ENCODE results near the gene TANGO2. TPM values are rescaled to one million over a fixed set of nuclear protein-coding genes. Genes with fewer than 3 reads are reported as not detected.

Gene TANGO2
- total and polyA plus RNA-seq, 3 experiments from 2014 or later: 27.3 to 48.6 (median 28.0) TPM

- CTCF ChIA-PET: no interaction called here
- Mint-ChIP-seq H3K4me3 (no peak overlapping the region), H3K9me3 (no peaks in the 10 kb centered on the region)
Measured at GRCh38 chr22:20053407-20054033, 32.6 kb downstream of the TANGO2 start.

GRCh38 chr22:20054034-20054427, 33.1 kb downstream of the TANGO2 start:
- H3K27ac ChIP-seq (ENCODE audit: low read depth, low read length): no peak overlapping the region
- Mint-ChIP-seq H3K27ac (peak overlapping the region in 1 of 8 donors; percentile 47), H3K36me3 (peaks cover 3 to 74% (median 10%) of the 10 kb centered on the region in 3 donors), H3K27me3 (no peaks in the 10 kb centered on the region), H3K9me3 (no peaks in the 10 kb centered on the region), H3K4me3 (no peak overlapping the region), H3K4me1 (peaks cover 6 to 10% (median 6%) of the 10 kb centered on the region in 3 donors)
- CTCF ChIA-PET: no interaction called here
- H3K27me3 ChIP-seq (ENCODE audit: insufficient read depth, low read length, poor library complexity, severe bottlenecking): no peaks in the 10 kb centered on the region
- no peaks in the 10 kb centered on the region for H3K4me1 ChIP-seq (ENCODE audit: insufficient read depth, low read length)
- H3K36me3 ChIP-seq (ENCODE audit: insufficient read depth, low read length): peaks cover 19% of the 10 kb centered on the region
- H3K4me3 ChIP-seq (ENCODE audit: low read length): no peak overlapping the region
- H3K9me3 ChIP-seq (ENCODE audit: low read length): no peaks in the 10 kb centered on the region
- POLR2A ChIA-PET: no interaction called here
- DNase-seq: no peak

More at GRCh38 chr22:20053407-20054033, 32.6 kb downstream of the TANGO2 start:
- Histone ChIP-seq H3K27ac (ENCODE audit: low read depth, low read length) (no peak overlapping the region), H3K9me3 (ENCODE audit: low read length) (no peaks in the 10 kb centered on the region), H3K4me1 (ENCODE audit: insufficient read depth, low read length) (no peaks in the 10 kb centered on the region), H3K36me3 (ENCODE audit: insufficient read depth, low read length) (peaks cover 16% of the 10 kb centered on the region), H3K27me3 (ENCODE audit: insufficient read depth, low read length, poor library complexity, severe bottlenecking) (no peaks in the 10 kb centered on the region), H3K4me3 (ENCODE audit: low read length) (no peak overlapping the region)
- POLR2A ChIA-PET: no interaction called here
- Mint-ChIP-seq H3K27me3 (no peaks in the 10 kb centered on the region), H3K4me1 (peaks cover 1 to 7% (median 1%) of the 10 kb centered on the region in 3 donors), H3K36me3 (peaks cover 6 to 72% (median 8%) of the 10 kb centered on the region in 3 donors), H3K27ac (no peak overlapping the region)
- DNase-seq: no peak

DNA sequence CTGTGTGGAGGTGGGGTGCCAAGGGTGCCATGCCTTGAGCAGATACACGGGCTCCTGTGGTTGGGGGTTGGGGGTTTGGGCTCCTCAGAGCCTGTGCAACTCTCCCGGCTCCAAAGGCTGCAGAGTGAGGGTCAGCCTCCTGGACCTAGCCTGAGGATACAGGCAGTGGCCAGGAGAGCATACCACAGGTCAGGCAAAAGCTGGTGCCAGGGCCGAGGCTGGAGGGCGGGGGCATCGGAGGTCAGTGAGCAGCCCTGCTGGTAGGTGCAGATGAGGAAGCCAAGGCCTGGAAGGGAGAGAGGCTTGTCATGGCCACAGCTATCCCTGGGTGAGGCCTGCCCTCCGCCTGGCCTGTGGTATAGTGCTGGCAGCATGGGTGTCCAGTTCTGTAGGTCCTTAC, 33.6 kb downstream of the TANGO2 start:
- H3K27ac Mint-ChIP-seq: peak overlapping the region in 1 of 8 donors; percentile 94
- no peaks in the 10 kb centered on the region for H3K9me3 Mint-ChIP-seq
- H3K36me3 Mint-ChIP-seq: peaks cover 0 to 76% (median 10%) of the 10 kb centered on the region in 3 donors
- H3K27me3 Mint-ChIP-seq: no peaks in the 10 kb centered on the region
- H3K4me3 Mint-ChIP-seq: no peak overlapping the region
- no peak overlapping the region for H3K4me3 ChIP-seq (ENCODE audit: low read length)
- H3K36me3 ChIP-seq (ENCODE audit: insufficient read depth, low read length): peaks cover 19% of the 10 kb centered on the region
- H3K9me3 ChIP-seq (ENCODE audit: low read length): no peaks in the 10 kb centered on the region
- H3K4me1 Mint-ChIP-seq: peaks cover 7 to 14% (median 11%) of the 10 kb centered on the region in 3 donors
- no peaks in the 10 kb centered on the region for H3K4me1 ChIP-seq (ENCODE audit: insufficient read depth, low read length)
- CTCF ChIA-PET: no interaction called here
- no peak for DNase-seq
- POLR2A ChIA-PET: no interaction called here
- no peaks in the 10 kb centered on the region for H3K27me3 ChIP-seq (ENCODE audit: insufficient read depth, low read length, poor library complexity, severe bottlenecking)
- H3K27ac ChIP-seq (ENCODE audit: low read depth, low read length): no peak overlapping the region

DNA sequence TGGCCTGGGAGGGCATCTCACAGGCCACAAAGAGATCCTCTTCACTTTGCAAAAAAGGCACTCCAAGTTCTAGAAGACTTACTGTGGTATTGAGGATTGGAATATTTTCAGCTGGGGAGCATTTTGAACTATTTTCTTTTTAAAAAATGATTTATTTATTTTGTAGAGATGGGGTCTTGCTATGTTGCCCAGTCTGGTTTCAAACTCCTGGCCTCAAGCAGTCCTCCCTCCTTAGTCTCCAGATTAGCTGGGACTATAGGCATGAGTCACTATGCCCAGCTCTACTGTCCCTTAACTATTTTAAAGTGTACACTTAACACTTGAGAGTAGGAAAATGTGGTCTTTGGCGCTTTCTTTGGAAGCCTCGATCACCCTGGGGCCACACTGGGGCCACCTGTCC, 34.2 kb downstream of the TANGO2 start:
- Mint-ChIP-seq H3K4me3 (no peak overlapping the region), H3K27ac (no peak overlapping the region), H3K27me3 (no peaks in the 10 kb centered on the region), H3K36me3 (peaks cover 0 to 73% (median 8%) of the 10 kb centered on the region in 3 donors), H3K9me3 (no peaks in the 10 kb centered on the region), H3K4me1 (peaks cover 5 to 15% (median 13%) of the 10 kb centered on the region in 3 donors)
- no peak for DNase-seq
- no peaks in the 10 kb centered on the region for H3K9me3 ChIP-seq (ENCODE audit: low read length)
- POLR2A ChIA-PET: no interaction called here
- no peak overlapping the region for H3K4me3 ChIP-seq (ENCODE audit: low read length)
- no peak overlapping the region for H3K27ac ChIP-seq (ENCODE audit: low read depth, low read length)
- H3K4me1 ChIP-seq (ENCODE audit: insufficient read depth, low read length): no peaks in the 10 kb centered on the region
- H3K36me3 ChIP-seq (ENCODE audit: insufficient read depth, low read length): peaks cover 19% of the 10 kb centered on the region
- no peaks in the 10 kb centered on the region for H3K27me3 ChIP-seq (ENCODE audit: insufficient read depth, low read length, poor library complexity, severe bottlenecking)
- CTCF ChIA-PET: no interaction called here

- Histone ChIP-seq H3K27ac (ENCODE audit: low read depth, low read length) (no peak overlapping the region), H3K27me3 (ENCODE audit: insufficient read depth, low read length, poor library complexity, severe bottlenecking) (no peaks in the 10 kb centered on the region), H3K4me1 (ENCODE audit: insufficient read depth, low read length) (peaks cover 3% of the 10 kb centered on the region), H3K4me3 (ENCODE audit: low read length) (no peak overlapping the region), H3K36me3 (ENCODE audit: insufficient read depth, low read length) (peaks cover 19% of the 10 kb centered on the region), H3K9me3 (ENCODE audit: low read length) (no peaks in the 10 kb centered on the region)
- H3K27me3 Mint-ChIP-seq: no peaks in the 10 kb centered on the region
- no peaks in the 10 kb centered on the region for H3K9me3 Mint-ChIP-seq
- CTCF ChIA-PET: no interaction called here
- H3K27ac Mint-ChIP-seq: no peak overlapping the region
- no peak overlapping the region for H3K4me3 Mint-ChIP-seq
- peaks cover 0 to 76% (median 8%) of the 10 kb centered on the region in 3 donors for H3K36me3 Mint-ChIP-seq
- DNase-seq: no peak
- peaks cover 5 to 19% (median 13%) of the 10 kb centered on the region in 3 donors for H3K4me1 Mint-ChIP-seq
- POLR2A ChIA-PET: no interaction called here
Measured at GRCh38 chr22:20055654-20056053, 34.7 kb downstream of the TANGO2 start.

DNA sequence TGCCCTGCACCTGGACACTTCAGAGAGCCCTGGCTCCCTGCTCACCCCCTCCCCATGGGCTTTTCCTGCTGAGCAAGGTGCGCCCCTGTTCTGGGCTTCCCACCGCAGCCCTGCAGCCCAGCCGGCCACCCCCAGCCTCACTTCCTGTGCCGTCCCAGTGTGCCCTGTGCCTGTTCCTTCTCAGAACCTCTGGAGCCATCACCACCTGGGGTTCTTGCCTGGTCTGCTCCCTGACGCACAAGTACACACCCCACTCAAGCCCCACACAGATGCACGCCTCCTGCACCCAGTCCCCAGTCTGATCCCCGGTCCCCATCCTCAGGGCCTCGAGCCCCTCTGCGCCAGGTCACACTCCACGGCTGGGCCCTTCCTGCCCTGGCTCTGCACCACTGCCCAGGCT, 35.3 kb downstream of the TANGO2 start:
- ChIA-PET CTCF (no interaction called here), POLR2A (no interaction called here)
- Histone ChIP-seq H3K4me3 (ENCODE audit: low read length) (no peak overlapping the region), H3K4me1 (ENCODE audit: insufficient read depth, low read length) (peaks cover 6% of the 10 kb centered on the region), H3K27me3 (ENCODE audit: insufficient read depth, low read length, poor library complexity, severe bottlenecking) (no peaks in the 10 kb centered on the region), H3K27ac (ENCODE audit: low read depth, low read length) (no peak overlapping the region), H3K9me3 (ENCODE audit: low read length) (no peaks in the 10 kb centered on the region), H3K36me3 (ENCODE audit: insufficient read depth, low read length) (peaks cover 22% of the 10 kb centered on the region)
- Mint-ChIP-seq H3K27ac (no peak overlapping the region), H3K36me3 (peaks cover 0 to 81% (median 8%) of the 10 kb centered on the region in 3 donors), H3K4me1 (peaks cover 5 to 19% (median 13%) of the 10 kb centered on the region in 3 donors), H3K27me3 (no peaks in the 10 kb centered on the region), H3K9me3 (no peaks in the 10 kb centered on the region), H3K4me3 (no peak overlapping the region)
- DNase-seq: no peak

DNA sequence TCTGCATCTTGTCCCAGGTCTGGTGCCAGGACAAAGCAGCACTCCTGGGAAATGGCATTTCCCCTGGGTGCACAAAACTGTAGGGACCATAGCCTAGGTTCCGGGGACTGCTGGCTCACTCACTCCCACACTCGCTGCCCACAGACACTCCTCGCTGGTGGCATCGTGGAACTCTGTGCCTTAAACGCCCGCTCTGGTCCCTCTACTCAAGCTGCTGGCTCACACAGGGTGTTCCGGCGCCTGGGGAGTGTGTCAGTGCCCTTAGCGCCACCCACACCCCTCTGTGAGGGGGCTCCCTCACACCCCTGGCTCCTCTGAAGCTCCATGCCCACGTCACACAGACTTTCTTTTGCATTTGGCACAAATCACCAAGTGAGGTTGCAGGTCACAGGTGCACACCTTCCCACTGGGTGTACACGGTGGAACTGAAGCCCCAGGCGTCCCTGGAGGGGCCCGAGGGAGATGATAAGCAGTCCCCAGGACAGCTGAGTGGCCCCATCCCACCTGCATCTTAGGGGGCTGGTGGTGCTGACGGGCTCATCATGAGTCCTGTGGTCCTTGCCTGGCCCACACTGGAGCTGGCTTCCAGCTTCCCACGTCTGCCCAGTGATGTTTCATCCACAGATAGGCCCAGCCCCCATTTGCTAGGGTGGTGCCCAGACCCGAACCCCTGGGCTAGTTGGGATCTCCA, 35.9 kb downstream of the TANGO2 start:
- CTCF ChIA-PET: no interaction called here
- H3K9me3 ChIP-seq (ENCODE audit: low read length): no peaks in the 10 kb centered on the region

DNA sequence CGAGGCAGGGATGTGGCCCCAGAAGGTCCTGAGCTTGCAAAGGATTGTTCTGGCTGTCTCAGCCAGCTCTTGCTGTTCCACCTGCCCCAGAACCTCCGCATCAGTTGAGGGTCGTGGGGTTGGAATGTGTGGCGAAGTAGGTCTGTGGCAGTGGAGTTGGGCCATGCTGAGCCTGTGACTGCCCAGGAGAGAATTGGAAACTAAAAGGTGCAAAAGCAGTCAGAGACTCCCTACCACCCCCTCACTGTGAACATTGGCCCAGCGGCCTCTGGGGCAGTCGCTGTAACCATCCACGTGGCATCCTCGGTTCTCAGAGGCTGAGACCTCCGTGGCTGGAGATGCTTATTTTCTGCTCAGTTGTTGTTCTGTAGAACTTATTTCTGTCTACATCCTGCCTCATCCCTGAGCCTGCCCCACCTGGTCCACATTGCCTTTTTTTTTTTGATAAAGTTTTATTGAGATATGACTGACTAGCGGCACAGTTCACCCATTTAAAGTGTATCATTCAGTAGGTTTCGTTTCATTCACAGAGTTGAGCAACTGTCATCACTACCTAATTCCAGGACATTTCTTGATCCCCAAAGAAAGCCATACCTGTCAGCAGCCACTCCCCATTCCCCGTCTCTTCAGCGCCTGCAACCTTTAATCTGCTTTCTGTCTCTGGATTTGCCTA, 36.8 kb downstream of the TANGO2 start:
- Mint-ChIP-seq H3K27me3 (no peaks in the 10 kb centered on the region), H3K4me3 (no peak overlapping the region), H3K9me3 (no peaks in the 10 kb centered on the region), H3K4me1 (peaks cover 5 to 19% (median 13%) of the 10 kb centered on the region in 3 donors), H3K36me3 (peaks cover 0 to 85% (median 8%) of the 10 kb centered on the region in 3 donors), H3K27ac (peak overlapping the region in 2 of 8 donors; percentile 23 to 60)
- H3K9me3 ChIP-seq (ENCODE audit: low read length): no peaks in the 10 kb centered on the region
- H3K4me3 ChIP-seq (ENCODE audit: low read length): no peak overlapping the region
- POLR2A ChIA-PET: no interaction called here
- DNase-seq: no peak
- H3K4me1 ChIP-seq (ENCODE audit: insufficient read depth, low read length): peaks cover 6% of the 10 kb centered on the region
- H3K36me3 ChIP-seq (ENCODE audit: insufficient read depth, low read length): peaks cover 25% of the 10 kb centered on the region
- H3K27me3 ChIP-seq (ENCODE audit: insufficient read depth, low read length, poor library complexity, severe bottlenecking): no peaks in the 10 kb centered on the region
- CTCF ChIA-PET: no interaction called here
- H3K27ac ChIP-seq (ENCODE audit: low read depth, low read length): peak overlapping the region; percentile 72

More for the DNA sequence above, 35.9 kb downstream of the TANGO2 start:
- Mint-ChIP-seq H3K4me1 (peaks cover 5 to 19% (median 13%) of the 10 kb centered on the region in 3 donors), H3K9me3 (no peaks in the 10 kb centered on the region), H3K27me3 (no peaks in the 10 kb centered on the region), H3K36me3 (peaks cover 0 to 86% (median 8%) of the 10 kb centered on the region in 3 donors), H3K4me3 (no peak overlapping the region), H3K27ac (peak overlapping the region in 1 of 8 donors; percentile 88)
- peaks cover 6% of the 10 kb centered on the region for H3K4me1 ChIP-seq (ENCODE audit: insufficient read depth, low read length)
- no peak overlapping the region for H3K4me3 ChIP-seq (ENCODE audit: low read length)
- no peaks in the 10 kb centered on the region for H3K27me3 ChIP-seq (ENCODE audit: insufficient read depth, low read length, poor library complexity, severe bottlenecking)
- peaks cover 25% of the 10 kb centered on the region for H3K36me3 ChIP-seq (ENCODE audit: insufficient read depth, low read length)
- peak overlapping the region; percentile 2 for H3K27ac ChIP-seq (ENCODE audit: low read depth, low read length)
- POLR2A ChIA-PET: no interaction called here
- DNase-seq: no peak

Data from CD8-positive, alpha-beta memory T cell (primary cell).